Liver (tissue), 9 donors: ENCODE results near the gene HLCS. TPM values are rescaled to one million over a fixed set of nuclear protein-coding genes. Genes with fewer than 3 reads are reported as not detected.

Source experiments
- DNase-seq: peaks from one replicate; pipeline ENCODE4 v3.0.0-alpha.2; 2017; ENCODE audit warnings: low spot score
- H3K27ac ChIP-seq, 2 donors: one replicate each; pipeline ENCODE4 v1.7.0; 2013; ENCODE audit warnings: inconsistent platforms in 2 of 2, low read length in 2 of 2, control low read depth in 1 of 2, low read depth in 1 of 2, mild to moderate bottlenecking in 1 of 2
- H3K27me3 ChIP-seq, 4 donors: one replicate each; pipeline versions ENCODE4 v1.6.1 to v1.7.0; 2013; ENCODE audit warnings: low read length in 3 of 4, inconsistent platforms in 1 of 4, mild to moderate bottlenecking in 1 of 4, moderate library complexity in 1 of 4; ENCODE audit not compliant: control insufficient read depth in 4 of 4, insufficient read depth in 4 of 4
- H3K36me3 ChIP-seq, 4 donors: one replicate each; pipeline versions ENCODE4 v1.6.1 to v1.7.0; 2013; ENCODE audit warnings: low read length in 3 of 4, mild to moderate bottlenecking in 3 of 4, low read depth in 1 of 4, moderate library complexity in 1 of 4; ENCODE audit not compliant: control insufficient read depth in 4 of 4, insufficient read depth in 3 of 4
- H3K4me1 ChIP-seq, 4 donors: one replicate each; pipeline versions ENCODE4 v1.6.1 to v1.7.0; 2013; ENCODE audit warnings: low read length in 3 of 4, mild to moderate bottlenecking in 3 of 4, moderate library complexity in 1 of 4; ENCODE audit not compliant: control insufficient read depth in 4 of 4, insufficient read depth in 4 of 4
- H3K4me3 ChIP-seq, 3 donors: one replicate each; pipeline versions ENCODE4 v1.6.1 to v1.7.0; 2013; ENCODE audit warnings: low read length in 3 of 3, control low read depth in 1 of 3, low read depth in 1 of 3, mild to moderate bottlenecking in 1 of 3
- H3K9ac ChIP-seq, 2 donors: one replicate each; pipeline ENCODE4 v1.7.0; 2013; ENCODE audit warnings: low read length in 2 of 2, mild to moderate bottlenecking in 2 of 2, moderate library complexity in 2 of 2, control low read depth in 1 of 2, low read depth in 1 of 2
- H3K9me3 ChIP-seq, 4 donors: one replicate each; pipeline versions ENCODE4 v1.6.1 to v1.7.0; 2013; ENCODE audit warnings: low read length in 3 of 4; ENCODE audit not compliant: control insufficient read depth in 4 of 4
- EGR1 ChIP-seq, 2 donors: IDR thresholded peaks; 2 replicates each; pipeline ENCODE4 v1.6.1; 2016 to 2018; ENCODE audit warnings: antibody characterized with exemption in 2 of 2, low read depth in 2 of 2
- FOXA1 ChIP-seq: IDR thresholded peaks from 2 replicates; pipeline ENCODE4 v1.6.1; 2016; ENCODE audit warnings: antibody characterized with exemption
- FOXA2 ChIP-seq: IDR thresholded peaks from 2 replicates; pipeline ENCODE4 v1.6.1; 2016; ENCODE audit warnings: antibody characterized with exemption
- GABPA ChIP-seq, 2 donors: IDR thresholded peaks in 1 of 2; conservative IDR thresholded peaks in 1 of 2; 2 replicates each; pipeline ENCODE4 v1.6.1; 2016; ENCODE audit warnings: antibody characterized with exemption in 2 of 2, mild to moderate bottlenecking in 1 of 2, moderate library complexity in 1 of 2
- HNF4A ChIP-seq, 2 donors: conservative IDR thresholded peaks; 2 replicates each; pipeline ENCODE4 v1.6.1; 2016; ENCODE audit warnings: antibody characterized with exemption in 2 of 2, mild to moderate bottlenecking in 2 of 2
- HNF4G ChIP-seq: IDR thresholded peaks from 2 replicates; pipeline ENCODE4 v1.6.1; 2016; ENCODE audit warnings: antibody characterized with exemption
- JUND ChIP-seq, 2 donors: IDR thresholded peaks; 2 replicates each; pipeline ENCODE4 v1.6.1; 2016; ENCODE audit warnings: antibody characterized with exemption in 2 of 2
- NR2F2 ChIP-seq: IDR thresholded peaks from 2 replicates; pipeline ENCODE4 v1.6.1; 2016; ENCODE audit warnings: antibody characterized with exemption
- RAD21 ChIP-seq, 2 donors: IDR thresholded peaks; 2 replicates each; pipeline ENCODE4 v1.6.1; 2016; ENCODE audit warnings: antibody characterized with exemption in 2 of 2, mild to moderate bottlenecking in 2 of 2
- RXRA ChIP-seq, 2 donors: IDR thresholded peaks; 2 replicates each; pipeline ENCODE4 v1.6.1; 2017 to 2018; ENCODE audit warnings: antibody characterized with exemption in 2 of 2, mild to moderate bottlenecking in 1 of 2
- SP1 ChIP-seq: IDR thresholded peaks from 2 replicates; pipeline ENCODE4 v1.6.1; 2018; ENCODE audit warnings: antibody characterized with exemption, mild to moderate bottlenecking
- TAF1 ChIP-seq: conservative IDR thresholded peaks from 2 replicates; pipeline ENCODE4 v1.6.1; 2016; ENCODE audit warnings: antibody characterized with exemption, mild to moderate bottlenecking
- YY1 ChIP-seq: IDR thresholded peaks from 2 replicates; pipeline ENCODE4 v1.6.1; 2016; ENCODE audit warnings: antibody characterized with exemption, mild to moderate bottlenecking
- WGBS: extraction: QIAGEN DNeasy Blood & Tissue Kit; methylation state at CpG from one replicate; pipeline ENCODE4 v1.1.7; 2013; 5-methylcytosine and 5-hydroxymethylcytosine counted together
- polyA plus RNA-seq, 2 donors: library from polyadenylated mRNA; stranded (reverse) in 1 of 2; unstranded in 1 of 2; fragments of 200-250 nt in 1 of 2; fragments of >200 nt in 1 of 2; fragmentation: Nextera tagmentation in 1 of 2; extraction: Ambion mirVana in 1 of 2; gene quantifications; one replicate each; pipeline versions ENCODE4 v1.2.1 to v1.2.3, GENCODE V29; 2013 to 2015
- total RNA-seq, 2 donors: library from RNA; depleted of rRNA; stranded (reverse); fragments of >200 nt; gene quantifications; one replicate each; pipeline ENCODE4 v1.2.3, GENCODE V29; 2014
- TF ChIP-seq, protein P1 (sequence below): IDR thresholded peaks from 2 replicates; pipeline ENCODE4 v1.6.1; 2016; ENCODE audit warnings: antibody characterized with exemption
- TF ChIP-seq, protein P2 (sequence below): fragments of 150-350 bp; IDR thresholded peaks from 2 replicates; pipeline ENCODE4 v1.5.1; 2017; ENCODE audit warnings: improper control_type of control experiment, low read depth, low read length; ENCODE audit not compliant: missing input control
- TF ChIP-seq, protein P3 (sequence below): IDR thresholded peaks from 2 replicates; pipeline ENCODE4 v1.6.1; 2016; ENCODE audit warnings: antibody characterized with exemption
- TF ChIP-seq, protein P4 (sequence below): IDR thresholded peaks from 2 replicates; pipeline ENCODE4 v1.6.1; 2016; ENCODE audit warnings: antibody characterized with exemption
- TF ChIP-seq, protein P5 (sequence below): IDR thresholded peaks from 2 replicates; pipeline ENCODE4 v1.6.1; 2016; ENCODE audit warnings: antibody characterized with exemption, mild to moderate bottlenecking
- donor health status: healthy.
- donor health status: healthy.
- donor health status: healthy.
- donor health status: healthy.
- donor health status: healthy.

HLCS gene
- total and polyA plus RNA-seq, 4 donors = 6.6 to 22.5 (median 8.3) TPM

DNA sequence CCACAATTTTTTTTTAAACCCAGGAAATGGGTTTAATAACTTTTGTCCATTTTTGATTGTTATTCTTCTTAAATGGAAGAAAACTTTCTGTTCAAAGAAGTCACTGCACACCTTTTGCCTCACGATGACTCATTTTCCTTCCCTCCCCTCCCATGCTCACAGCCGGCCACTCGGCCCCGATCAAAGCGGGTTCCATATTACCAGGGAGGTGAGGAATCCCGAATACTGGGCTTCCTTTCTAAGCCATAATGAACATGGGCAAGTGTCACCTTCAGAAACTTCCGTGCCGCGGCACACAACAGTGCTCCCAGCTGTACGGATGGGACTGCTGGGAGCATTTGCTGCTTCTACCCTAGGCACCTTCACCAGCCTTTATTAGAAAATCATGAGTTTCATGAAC is 121.4 kb downstream of the HLCS start:
- Histone ChIP-seq H3K4me3 (no peak overlapping the region), H3K9ac (no peak overlapping the region), H3K36me3 (peaks cover 0 to 2% (median 0%) of the 10 kb centered on the region in 4 donors), H3K9me3 (no peaks in the 10 kb centered on the region), H3K4me1 (no peaks in the 10 kb centered on the region), H3K27me3 (no peaks in the 10 kb centered on the region), H3K27ac (no peak overlapping the region)
- 97% methylated on average over 10 of the region's 10 CpGs for WGBS
- DNase-seq = no peak
- no peak for TF ChIP-seq GABPA (IDR thresholded peaks at IDR 0.05 in 1 of 2, conservative IDR thresholded peaks at IDR 0.05 in 1 of 2)
- no peak for TF ChIP-seq SP1
- TF ChIP-seq FOXA1 = no peak
- no peak for TF ChIP-seq JUND (IDR thresholded peaks at IDR 0.05)
- no peak for TF ChIP-seq FOXA2
- TF ChIP-seq RAD21 (IDR thresholded peaks at IDR 0.05) = no peak
- TF ChIP-seq, protein P1, sequence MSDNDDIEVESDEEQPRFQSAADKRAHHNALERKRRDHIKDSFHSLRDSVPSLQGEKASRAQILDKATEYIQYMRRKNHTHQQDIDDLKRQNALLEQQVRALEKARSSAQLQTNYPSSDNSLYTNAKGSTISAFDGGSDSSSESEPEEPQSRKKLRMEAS = no peak
- TF ChIP-seq TAF1 = no peak
- no peak for TF ChIP-seq YY1
- no peak for TF ChIP-seq HNF4G
- TF ChIP-seq, protein P2, sequence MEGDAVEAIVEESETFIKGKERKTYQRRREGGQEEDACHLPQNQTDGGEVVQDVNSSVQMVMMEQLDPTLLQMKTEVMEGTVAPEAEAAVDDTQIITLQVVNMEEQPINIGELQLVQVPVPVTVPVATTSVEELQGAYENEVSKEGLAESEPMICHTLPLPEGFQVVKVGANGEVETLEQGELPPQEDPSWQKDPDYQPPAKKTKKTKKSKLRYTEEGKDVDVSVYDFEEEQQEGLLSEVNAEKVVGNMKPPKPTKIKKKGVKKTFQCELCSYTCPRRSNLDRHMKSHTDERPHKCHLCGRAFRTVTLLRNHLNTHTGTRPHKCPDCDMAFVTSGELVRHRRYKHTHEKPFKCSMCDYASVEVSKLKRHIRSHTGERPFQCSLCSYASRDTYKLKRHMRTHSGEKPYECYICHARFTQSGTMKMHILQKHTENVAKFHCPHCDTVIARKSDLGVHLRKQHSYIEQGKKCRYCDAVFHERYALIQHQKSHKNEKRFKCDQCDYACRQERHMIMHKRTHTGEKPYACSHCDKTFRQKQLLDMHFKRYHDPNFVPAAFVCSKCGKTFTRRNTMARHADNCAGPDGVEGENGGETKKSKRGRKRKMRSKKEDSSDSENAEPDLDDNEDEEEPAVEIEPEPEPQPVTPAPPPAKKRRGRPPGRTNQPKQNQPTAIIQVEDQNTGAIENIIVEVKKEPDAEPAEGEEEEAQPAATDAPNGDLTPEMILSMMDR = no peak
- TF ChIP-seq, protein P3, sequence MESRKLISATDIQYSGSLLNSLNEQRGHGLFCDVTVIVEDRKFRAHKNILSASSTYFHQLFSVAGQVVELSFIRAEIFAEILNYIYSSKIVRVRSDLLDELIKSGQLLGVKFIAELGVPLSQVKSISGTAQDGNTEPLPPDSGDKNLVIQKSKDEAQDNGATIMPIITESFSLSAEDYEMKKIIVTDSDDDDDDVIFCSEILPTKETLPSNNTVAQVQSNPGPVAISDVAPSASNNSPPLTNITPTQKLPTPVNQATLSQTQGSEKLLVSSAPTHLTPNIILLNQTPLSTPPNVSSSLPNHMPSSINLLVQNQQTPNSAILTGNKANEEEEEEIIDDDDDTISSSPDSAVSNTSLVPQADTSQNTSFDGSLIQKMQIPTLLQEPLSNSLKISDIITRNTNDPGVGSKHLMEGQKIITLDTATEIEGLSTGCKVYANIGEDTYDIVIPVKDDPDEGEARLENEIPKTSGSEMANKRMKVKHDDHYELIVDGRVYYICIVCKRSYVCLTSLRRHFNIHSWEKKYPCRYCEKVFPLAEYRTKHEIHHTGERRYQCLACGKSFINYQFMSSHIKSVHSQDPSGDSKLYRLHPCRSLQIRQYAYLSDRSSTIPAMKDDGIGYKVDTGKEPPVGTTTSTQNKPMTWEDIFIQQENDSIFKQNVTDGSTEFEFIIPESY = no peak
- TF ChIP-seq, protein P4, sequence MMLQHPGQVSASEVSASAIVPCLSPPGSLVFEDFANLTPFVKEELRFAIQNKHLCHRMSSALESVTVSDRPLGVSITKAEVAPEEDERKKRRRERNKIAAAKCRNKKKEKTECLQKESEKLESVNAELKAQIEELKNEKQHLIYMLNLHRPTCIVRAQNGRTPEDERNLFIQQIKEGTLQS = no peak
- no peak for TF ChIP-seq RXRA (IDR thresholded peaks at IDR 0.05)
- TF ChIP-seq HNF4A (conservative IDR thresholded peaks at IDR 0.05) = no peak

DNA sequence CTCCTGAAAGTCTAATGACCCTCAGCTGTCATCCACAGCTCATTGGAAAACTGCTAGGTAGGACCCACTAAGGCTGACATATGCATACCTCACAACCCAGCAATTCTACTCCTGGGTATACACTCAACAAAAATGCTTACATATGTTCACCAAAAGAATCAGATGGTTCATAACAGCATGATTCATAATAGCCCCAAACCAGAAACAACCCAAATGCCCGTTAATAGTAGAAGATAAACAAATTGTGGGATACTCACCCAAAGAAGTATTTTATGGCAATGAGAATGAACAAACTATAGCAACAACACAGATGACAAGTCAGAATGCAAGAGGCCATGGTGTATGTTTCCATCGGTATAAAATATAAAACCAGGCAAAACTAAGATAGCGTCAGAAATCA is 124.6 kb downstream of the HLCS start:
- no peak for DNase-seq
- Histone ChIP-seq H3K36me3 (peaks cover 0 to 2% (median 0%) of the 10 kb centered on the region in 4 donors), H3K9ac (no peak overlapping the region), H3K4me1 (peaks cover 0 to 7% (median 4%) of the 10 kb centered on the region in 4 donors), H3K4me3 (no peak overlapping the region), H3K27me3 (no peaks in the 10 kb centered on the region), H3K9me3 (no peaks in the 10 kb centered on the region), H3K27ac (no peak overlapping the region)
- WGBS = 98% methylated on average over 3 of the region's 3 CpGs
- TF ChIP-seq TAF1 (no peak), NR2F2 (no peak), RXRA (IDR thresholded peaks at IDR 0.05) (no peak), HNF4G (no peak), EGR1 (IDR thresholded peaks at IDR 0.05; ENCODE audit: low read depth in 2 of 2) (no peak), JUND (IDR thresholded peaks at IDR 0.05) (no peak), YY1 (no peak), FOXA2 (no peak), SP1 (no peak), FOXA1 (no peak), GABPA (IDR thresholded peaks at IDR 0.05 in 1 of 2, conservative IDR thresholded peaks at IDR 0.05 in 1 of 2) (no peak), RAD21 (IDR thresholded peaks at IDR 0.05) (no peak)
- TF ChIP-seq, protein P4 = no peak
- TF ChIP-seq, protein P2 = no peak
- TF ChIP-seq, protein P1 = no peak
- TF ChIP-seq, protein P3 = no peak
- TF ChIP-seq, protein P5, sequence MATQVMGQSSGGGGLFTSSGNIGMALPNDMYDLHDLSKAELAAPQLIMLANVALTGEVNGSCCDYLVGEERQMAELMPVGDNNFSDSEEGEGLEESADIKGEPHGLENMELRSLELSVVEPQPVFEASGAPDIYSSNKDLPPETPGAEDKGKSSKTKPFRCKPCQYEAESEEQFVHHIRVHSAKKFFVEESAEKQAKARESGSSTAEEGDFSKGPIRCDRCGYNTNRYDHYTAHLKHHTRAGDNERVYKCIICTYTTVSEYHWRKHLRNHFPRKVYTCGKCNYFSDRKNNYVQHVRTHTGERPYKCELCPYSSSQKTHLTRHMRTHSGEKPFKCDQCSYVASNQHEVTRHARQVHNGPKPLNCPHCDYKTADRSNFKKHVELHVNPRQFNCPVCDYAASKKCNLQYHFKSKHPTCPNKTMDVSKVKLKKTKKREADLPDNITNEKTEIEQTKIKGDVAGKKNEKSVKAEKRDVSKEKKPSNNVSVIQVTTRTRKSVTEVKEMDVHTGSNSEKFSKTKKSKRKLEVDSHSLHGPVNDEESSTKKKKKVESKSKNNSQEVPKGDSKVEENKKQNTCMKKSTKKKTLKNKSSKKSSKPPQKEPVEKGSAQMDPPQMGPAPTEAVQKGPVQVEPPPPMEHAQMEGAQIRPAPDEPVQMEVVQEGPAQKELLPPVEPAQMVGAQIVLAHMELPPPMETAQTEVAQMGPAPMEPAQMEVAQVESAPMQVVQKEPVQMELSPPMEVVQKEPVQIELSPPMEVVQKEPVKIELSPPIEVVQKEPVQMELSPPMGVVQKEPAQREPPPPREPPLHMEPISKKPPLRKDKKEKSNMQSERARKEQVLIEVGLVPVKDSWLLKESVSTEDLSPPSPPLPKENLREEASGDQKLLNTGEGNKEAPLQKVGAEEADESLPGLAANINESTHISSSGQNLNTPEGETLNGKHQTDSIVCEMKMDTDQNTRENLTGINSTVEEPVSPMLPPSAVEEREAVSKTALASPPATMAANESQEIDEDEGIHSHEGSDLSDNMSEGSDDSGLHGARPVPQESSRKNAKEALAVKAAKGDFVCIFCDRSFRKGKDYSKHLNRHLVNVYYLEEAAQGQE = no peak
